Left ventricle myocardium inferior (tissue), 1 donor: Measurements from ENCODE around the gene RAG1. TPM values are rescaled to one million over a fixed set of nuclear protein-coding genes. Genes with fewer than 3 reads are reported as not detected.
A peak's percentile ranks its signal among the peaks of the same experiment; 100 is the strongest.

Experiments
- DNase-seq: peaks from one replicate; pipeline ENCODE4 v3.0.0-alpha.2; 2020
- H3K27ac ChIP-seq: fragments of 200-600 bp; replicated peaks from 2 replicates; pipeline ENCODE4 v1.8.0; 2021
- H3K27me3 ChIP-seq: fragments of 200-600 bp; 2 replicates; pipeline ENCODE4 v1.8.0; 2021; ENCODE audit warnings: low read depth
- H3K36me3 ChIP-seq: fragments of 200-600 bp; 2 replicates; pipeline ENCODE4 v1.8.0; 2021
- H3K4me1 ChIP-seq: fragments of 200-600 bp; 2 replicates; pipeline ENCODE4 v1.8.0; 2021
- H3K4me3 ChIP-seq: fragments of 200-600 bp; 2 replicates; pipeline ENCODE4 v1.8.0; 2021; ENCODE audit warnings: mild to moderate bottlenecking, moderate library complexity
- H3K9me3 ChIP-seq: fragments of 200-600 bp; replicated peaks from 2 replicates; pipeline ENCODE4 v1.8.0; 2021
- intact Hi-C: fragments of 100-400 bp; cut with micrococcal nuclease; formaldehyde crosslinking; loops from one replicate; pipeline ENCODE4 v1.11.0; 2022
- total RNA-seq: library from RNA; stranded (reverse); fragmentation: NEBNext Ultra II Directional; extraction: Animal tissue kit (Norgen Biotek cat#: 25700); gene quantifications from one replicate; pipeline ENCODE4 v1.2.1, GENCODE V29; 2021
- TF ChIP-seq, protein P1 (sequence below): fragments of 200-600 bp; IDR thresholded peaks from 2 replicates; pipeline ENCODE4 v1.8.0; 2021; ENCODE audit warnings: antibody characterized with exemption, mild to moderate bottlenecking, borderline replicate concordance
- donor health status: DM: no; HTN: yes; CAD: no; lungs with severe emphysema.

Gene RAG1
- total RNA-seq, 1 donor from 2014 or later: 1.6 TPM

DNA sequence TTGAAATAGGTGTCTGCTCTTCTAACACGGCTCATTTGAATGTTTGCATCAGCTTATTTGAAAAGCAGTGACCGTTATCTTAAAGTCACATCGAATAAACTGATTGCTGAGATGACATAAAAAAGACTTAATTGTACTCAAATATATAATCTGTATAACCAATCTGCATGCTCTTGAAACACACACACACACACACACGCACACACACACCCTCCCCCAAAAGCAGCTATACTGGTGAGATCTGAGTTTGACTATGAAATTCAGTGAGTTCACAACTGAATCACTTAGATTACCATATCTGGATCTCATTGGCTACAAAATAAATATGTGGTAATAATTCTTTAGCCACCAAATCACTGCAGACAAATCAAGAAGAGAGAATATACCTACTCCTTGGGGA is 22.7 kb downstream of the RAG1 start:
- intact Hi-C loops: no loop called here
- no peak overlapping the region for H3K4me3 ChIP-seq
- no peaks in the 10 kb centered on the region for H3K36me3 ChIP-seq
- no peak for DNase-seq
- H3K4me1 ChIP-seq: peaks cover 11% of the 10 kb centered on the region
- TF ChIP-seq, protein P1, sequence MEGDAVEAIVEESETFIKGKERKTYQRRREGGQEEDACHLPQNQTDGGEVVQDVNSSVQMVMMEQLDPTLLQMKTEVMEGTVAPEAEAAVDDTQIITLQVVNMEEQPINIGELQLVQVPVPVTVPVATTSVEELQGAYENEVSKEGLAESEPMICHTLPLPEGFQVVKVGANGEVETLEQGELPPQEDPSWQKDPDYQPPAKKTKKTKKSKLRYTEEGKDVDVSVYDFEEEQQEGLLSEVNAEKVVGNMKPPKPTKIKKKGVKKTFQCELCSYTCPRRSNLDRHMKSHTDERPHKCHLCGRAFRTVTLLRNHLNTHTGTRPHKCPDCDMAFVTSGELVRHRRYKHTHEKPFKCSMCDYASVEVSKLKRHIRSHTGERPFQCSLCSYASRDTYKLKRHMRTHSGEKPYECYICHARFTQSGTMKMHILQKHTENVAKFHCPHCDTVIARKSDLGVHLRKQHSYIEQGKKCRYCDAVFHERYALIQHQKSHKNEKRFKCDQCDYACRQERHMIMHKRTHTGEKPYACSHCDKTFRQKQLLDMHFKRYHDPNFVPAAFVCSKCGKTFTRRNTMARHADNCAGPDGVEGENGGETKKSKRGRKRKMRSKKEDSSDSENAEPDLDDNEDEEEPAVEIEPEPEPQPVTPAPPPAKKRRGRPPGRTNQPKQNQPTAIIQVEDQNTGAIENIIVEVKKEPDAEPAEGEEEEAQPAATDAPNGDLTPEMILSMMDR: no peak
- H3K27ac ChIP-seq: no peak overlapping the region
- peaks cover 52% of the 10 kb centered on the region for H3K27me3 ChIP-seq
- no peaks in the 10 kb centered on the region for H3K9me3 ChIP-seq

DNA sequence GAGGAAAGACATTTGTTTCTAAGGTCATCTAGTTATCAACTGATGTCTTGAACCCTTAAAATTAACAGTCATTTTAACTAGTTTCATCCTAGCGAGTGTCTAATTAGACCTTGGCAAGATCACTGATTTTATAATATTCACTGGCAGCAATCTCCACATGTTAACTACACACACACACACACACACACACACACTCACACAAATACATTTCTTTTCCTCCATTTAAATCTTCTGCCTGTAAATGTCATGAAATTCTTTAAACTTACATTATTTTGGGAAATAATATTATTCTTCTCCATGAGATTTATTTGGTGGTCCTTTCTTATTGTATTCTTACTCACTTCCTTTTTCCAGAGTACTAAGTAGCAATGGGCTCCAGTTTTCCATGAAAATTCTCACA is 23.6 kb downstream of the RAG1 start:
- Histone ChIP-seq H3K4me1 (peaks cover 20% of the 10 kb centered on the region), H3K4me3 (no peak overlapping the region), H3K9me3 (no peaks in the 10 kb centered on the region), H3K27me3 (peaks cover 52% of the 10 kb centered on the region), H3K36me3 (no peaks in the 10 kb centered on the region), H3K27ac (no peak overlapping the region)
- DNase-seq: no peak
- intact Hi-C loops: no loop called here
- TF ChIP-seq, protein P1: no peak

DNA sequence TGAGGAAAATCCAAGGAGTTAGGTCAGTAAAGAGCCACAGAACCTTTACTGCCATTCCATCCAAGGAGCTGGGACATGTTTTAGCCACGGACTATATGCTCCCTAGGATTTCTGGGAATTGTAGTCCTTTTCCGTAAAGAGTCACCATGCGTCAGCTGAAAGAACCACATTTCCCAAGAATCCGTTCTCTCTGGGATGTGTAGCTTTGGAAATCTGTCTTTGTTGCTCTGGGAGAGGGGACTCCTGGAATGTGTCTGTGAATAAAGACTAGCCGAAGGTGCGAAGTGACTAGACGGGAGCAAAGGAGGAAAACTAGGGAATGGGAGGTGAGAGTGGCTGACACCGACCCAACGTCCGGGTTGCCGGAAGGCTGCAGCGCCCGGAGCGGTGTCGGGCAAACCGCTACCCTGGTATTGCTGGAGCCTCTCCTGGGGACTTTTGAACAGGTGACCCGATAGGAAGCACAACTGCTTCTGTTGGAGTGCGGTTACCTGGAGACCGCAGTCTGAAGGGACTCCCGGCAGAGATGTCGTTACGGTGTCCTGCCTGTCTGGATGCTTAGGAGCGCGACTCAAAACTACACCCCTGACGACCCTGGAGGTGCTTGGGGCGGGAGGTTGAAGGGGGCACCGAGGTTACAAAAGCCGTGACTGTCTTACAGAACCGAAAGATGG is 26.6 kb downstream of the RAG1 start, which contains the start of gene IFTAP:
IFTAP (plus strand) TSS at position 187 of the 674 bp plus-strand sequence. CDS start 15,602 bp downstream, outside the sequence.
- intact Hi-C loops: no loop called here
- Histone ChIP-seq H3K4me1 (peaks cover 20% of the 10 kb centered on the region), H3K27me3 (peaks cover 31% of the 10 kb centered on the region), H3K9me3 (no peaks in the 10 kb centered on the region), H3K36me3 (no peaks in the 10 kb centered on the region), H3K27ac (peak within 1 kb of the TSS; percentile 63), H3K4me3 (peak within 1 kb of the TSS; percentile 79)
- DNase-seq: no peak
- TF ChIP-seq, protein P1: no peak

DNA sequence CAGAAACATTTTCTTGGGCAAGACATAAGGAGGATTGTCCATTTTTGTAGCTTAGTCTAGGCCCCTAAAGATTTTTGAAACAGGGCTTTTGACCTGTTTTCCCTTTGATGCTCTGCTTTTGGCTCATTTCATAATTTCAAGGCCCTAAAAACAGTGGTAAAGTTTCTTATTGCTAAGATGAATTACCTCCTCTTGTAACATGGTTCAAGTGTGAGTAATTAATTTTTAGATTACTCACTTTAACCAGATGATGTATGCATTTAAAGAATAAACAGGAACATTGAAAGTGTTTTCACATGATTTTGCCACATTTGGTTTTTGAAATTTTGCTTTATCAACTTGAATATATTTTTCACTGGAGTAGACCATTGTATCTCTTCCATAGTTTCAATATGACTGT is 29.1 kb downstream of the RAG1 start:
- no peaks in the 10 kb centered on the region for H3K36me3 ChIP-seq
- intact Hi-C loops: no loop called here
- H3K9me3 ChIP-seq: no peaks in the 10 kb centered on the region
- H3K27ac ChIP-seq: no peak overlapping the region
- H3K4me1 ChIP-seq: peaks cover 20% of the 10 kb centered on the region
- H3K4me3 ChIP-seq: no peak overlapping the region
- H3K27me3 ChIP-seq: peaks cover 9% of the 10 kb centered on the region
- TF ChIP-seq, protein P1: no peak
- no peak for DNase-seq

DNA sequence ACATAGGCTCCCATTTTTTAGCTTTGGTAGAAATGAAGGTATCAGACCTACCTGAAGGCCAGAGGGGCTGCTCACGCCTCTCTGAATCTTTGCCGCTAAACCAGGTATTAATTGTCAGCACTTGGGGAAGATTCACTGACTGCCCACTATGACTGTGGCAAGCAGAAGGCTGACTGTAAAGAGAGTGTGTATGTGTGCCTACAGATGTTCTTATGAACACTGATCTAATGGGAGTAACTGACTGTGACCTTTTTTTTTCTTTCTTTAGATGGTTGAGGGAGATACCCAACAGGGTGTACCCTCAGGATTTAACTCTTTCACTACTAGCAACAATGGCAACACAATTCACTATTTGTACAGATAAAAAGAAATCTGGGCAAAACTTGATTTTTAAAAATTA is 30.2 kb downstream of the RAG1 start, which contains the start of gene RAG2:
RAG2 (minus strand) TSS at position 186 of the 400 bp plus-strand sequence. CDS start 4,068 bp downstream, outside the sequence.
- H3K36me3 ChIP-seq: no peaks in the 10 kb centered on the region
- H3K4me3 ChIP-seq: no peak within 1 kb of the TSS
- TF ChIP-seq, protein P1: no peak
- no peaks in the 10 kb centered on the region for H3K9me3 ChIP-seq
- H3K4me1 ChIP-seq: peaks cover 20% of the 10 kb centered on the region
- no peak for DNase-seq
- intact Hi-C loops: no loop called here
- no peaks in the 10 kb centered on the region for H3K27me3 ChIP-seq
- no peak within 1 kb of the TSS for H3K27ac ChIP-seq
